HG03439 (cell line): ENCODE measurements around the gene VMAC.

Source experiments
- ATAC-seq: cut with Tn5 transposase; IDR thresholded peaks from one replicate; pipeline ENCODE4 v1.9.1; 2021; ENCODE audit warnings: mild to moderate bottlenecking, moderate library complexity; ENCODE audit not compliant: unreplicated experiment

VMAC gene

GRCh38 chr19:5927441-5927821 is 22.8 kb downstream of the VMAC start:
- ATAC-seq = no peak

DNA sequence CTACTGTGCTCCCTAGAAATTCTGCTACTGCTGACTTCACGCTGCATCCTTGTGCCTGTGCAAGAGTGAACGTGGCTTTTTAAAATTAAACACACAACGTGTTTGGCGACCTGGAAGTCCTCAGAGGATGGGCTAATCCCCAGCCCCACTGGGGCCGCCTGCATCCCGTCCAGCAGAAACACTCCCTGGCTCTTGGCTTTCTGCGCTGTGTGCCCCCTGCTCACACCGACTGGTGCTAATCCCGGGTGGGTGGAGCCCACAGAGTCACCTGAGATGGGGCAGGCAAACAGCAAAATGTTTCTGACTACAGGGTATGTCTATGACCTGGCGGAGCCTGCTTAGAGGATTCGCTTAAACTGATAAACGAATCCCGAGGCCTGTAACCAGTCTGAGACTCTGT is 24.5 kb downstream of the VMAC start:
- no peak for ATAC-seq

DNA sequence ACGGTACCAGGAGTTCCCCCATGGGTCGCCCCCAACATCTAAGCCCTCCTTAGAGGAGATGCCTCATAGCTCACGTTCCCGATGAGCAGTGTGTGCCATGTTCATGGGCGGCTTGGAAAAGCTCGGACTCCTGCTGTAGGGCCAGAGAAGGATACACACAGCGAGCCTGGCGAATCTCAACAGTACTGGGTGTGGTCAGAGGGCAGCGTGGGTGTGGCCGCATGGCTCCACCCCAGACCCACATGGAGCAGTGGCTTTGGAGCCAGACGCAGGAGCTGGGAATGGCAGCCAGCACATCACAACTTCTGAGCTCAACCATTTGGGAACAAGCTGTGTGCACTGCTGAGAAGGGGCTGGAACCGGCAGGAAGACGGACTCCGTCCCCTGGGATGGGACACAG is 25.0 kb downstream of the VMAC start:
- no peak for ATAC-seq

- ATAC-seq = no peak
Measured at GRCh38 chr19:5931251-5931650, 26.6 kb downstream of the VMAC start.

GRCh38 chr19:5932146-5932545 is 27.5 kb downstream of the VMAC start:
- ATAC-seq = no peak

GRCh38 chr19:5932609-5933262 is 28.1 kb downstream of the VMAC start:
- no peak for ATAC-seq

- ATAC-seq = no peak
Measured at GRCh38 chr19:5933391-5934068, 28.9 kb downstream of the VMAC start.

DNA sequence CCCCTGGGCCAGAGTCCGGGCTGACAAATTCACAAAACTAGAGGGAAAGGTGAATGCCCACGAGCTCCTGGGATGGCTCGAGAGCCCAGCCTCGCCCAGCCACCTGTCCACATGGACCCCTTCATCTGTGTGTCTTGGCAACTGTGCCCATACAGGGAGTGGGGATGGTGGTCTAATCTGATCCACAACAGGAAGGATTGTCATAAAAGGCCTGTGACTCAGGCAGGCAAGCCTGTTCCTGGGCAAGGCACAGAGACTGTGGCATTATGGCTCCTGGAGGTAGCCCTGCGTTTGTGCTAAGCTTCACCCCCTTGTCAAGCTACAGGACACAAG is 29.4 kb downstream of the VMAC start:
- no peak for ATAC-seq

DNA sequence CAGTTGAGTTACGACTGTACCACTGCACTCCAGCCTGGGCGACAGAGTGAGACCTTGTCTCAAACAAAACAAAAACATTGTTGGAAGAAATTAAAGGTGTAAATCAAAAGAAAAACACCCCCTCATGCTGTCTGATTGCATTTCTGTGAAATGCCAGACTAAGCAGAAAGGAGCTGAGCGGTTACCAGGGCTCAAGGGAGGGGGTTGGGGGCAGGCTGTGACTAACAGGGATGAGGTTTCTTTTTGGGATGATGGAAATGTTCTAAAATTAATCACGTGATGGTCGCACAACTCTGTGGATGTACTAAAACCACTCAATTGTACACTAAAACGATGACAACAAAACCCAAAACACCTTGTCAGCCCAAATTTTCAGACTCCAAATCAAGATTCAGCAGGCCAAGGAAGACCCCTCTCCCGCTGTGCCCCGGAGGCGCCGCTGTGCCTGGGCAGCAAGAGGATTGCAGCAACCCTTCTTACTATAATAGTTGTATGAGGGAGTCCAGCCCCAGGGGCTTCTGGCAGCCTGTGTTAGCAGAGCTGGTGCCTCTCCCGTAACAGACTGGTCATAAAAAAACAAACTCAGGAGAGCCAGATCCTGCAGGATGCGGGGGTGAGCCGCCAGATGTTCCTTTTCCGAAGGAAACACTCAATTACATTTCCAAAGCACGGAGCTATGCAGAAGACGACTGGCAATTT is 30.3 kb downstream of the VMAC start:
- ATAC-seq = no peak

DNA sequence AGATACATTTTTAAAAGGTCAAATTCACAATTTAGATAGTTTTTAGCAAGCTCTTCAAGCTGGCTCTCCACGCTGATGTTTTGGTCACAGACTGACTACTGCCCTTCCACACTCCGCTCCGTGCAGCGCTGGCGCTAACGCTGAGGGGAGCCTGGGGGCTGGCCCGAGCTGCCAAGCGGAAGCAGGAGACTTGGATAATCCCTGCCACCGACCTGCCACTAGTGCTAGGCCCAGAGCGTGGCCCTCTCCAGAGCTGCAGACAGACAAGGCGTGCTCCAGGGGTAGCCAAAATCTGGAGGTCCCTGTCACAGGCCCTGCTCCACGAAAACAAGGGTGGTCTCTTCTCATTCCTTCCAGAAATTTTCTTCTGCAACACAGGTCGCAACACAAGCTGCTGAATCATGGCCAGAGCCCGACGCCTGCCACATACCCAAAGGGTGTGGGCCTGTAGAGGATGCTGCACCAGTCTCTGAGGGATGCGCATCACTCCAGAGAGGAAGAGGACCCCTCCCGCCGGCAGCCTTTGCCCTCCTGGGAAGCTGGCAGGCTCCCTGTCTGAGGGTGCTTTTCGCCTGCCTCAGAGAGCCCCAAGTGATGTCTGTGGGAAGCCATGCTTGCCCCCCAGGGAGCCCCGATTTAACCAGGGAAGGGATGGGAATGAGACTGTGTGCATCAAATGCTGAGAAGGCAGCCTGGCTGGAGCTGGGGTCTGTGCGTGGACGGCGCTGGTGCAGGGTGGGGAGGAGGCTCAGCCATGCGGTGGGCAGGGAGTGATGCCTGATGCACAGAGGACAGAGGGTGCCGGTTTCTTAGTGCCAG is 31.0 kb downstream of the VMAC start:
- ATAC-seq = no peak

GRCh38 chr19:5936292-5936592 is 31.6 kb downstream of the VMAC start:
- no peak for ATAC-seq

- ATAC-seq = no peak
Measured at GRCh38 chr19:5937550-5937949, 32.9 kb downstream of the VMAC start.

- no peak for ATAC-seq
Measured at GRCh38 chr19:5940260-5941208, 35.9 kb downstream of the VMAC start.

GRCh38 chr19:5941673-5942072 is 37.0 kb downstream of the VMAC start:
- no peak for ATAC-seq

GRCh38 chr19:5943045-5943444 is 38.4 kb downstream of the VMAC start:
- ATAC-seq = no peak

DNA sequence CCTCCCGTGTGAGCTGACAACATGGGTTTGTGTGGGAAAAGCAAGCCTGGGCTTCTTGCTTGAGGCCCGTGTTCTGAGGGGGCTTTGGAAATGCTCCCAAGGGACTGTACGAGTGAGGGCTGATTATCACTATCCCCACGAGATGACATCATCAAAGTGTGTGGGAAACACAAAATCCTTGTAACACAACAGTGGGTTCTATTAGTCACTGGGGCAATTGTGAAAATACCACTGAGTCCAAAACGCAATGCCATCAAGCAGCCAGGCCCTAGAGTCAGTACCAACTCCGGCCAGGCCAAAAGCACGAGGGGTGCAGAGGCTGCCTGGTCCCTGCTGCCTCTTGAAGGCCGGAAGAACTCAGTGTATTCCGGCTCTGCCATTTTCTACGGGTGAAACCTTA is 39.0 kb downstream of the VMAC start:
- ATAC-seq = no peak

DNA sequence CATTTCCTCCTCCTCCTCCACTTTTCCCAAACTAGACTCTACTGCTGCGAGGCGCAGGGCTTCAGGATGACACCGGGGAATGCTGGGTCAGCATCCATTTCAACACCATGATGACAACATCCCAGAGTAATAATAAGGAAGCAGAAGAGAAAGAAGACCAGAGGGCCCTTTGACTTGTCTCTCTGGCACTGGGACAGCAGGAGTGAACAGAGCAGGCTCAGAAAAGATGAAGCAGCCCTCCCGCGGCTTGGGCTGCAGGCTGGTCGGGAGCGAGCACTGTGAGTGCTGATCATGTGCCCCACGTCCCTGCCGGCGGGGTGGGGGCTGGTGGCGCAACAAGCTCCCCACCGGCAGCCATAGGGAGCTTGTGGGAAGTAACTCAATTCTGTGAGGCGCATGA is 42.8 kb downstream of the VMAC start:
- ATAC-seq = no peak

DNA sequence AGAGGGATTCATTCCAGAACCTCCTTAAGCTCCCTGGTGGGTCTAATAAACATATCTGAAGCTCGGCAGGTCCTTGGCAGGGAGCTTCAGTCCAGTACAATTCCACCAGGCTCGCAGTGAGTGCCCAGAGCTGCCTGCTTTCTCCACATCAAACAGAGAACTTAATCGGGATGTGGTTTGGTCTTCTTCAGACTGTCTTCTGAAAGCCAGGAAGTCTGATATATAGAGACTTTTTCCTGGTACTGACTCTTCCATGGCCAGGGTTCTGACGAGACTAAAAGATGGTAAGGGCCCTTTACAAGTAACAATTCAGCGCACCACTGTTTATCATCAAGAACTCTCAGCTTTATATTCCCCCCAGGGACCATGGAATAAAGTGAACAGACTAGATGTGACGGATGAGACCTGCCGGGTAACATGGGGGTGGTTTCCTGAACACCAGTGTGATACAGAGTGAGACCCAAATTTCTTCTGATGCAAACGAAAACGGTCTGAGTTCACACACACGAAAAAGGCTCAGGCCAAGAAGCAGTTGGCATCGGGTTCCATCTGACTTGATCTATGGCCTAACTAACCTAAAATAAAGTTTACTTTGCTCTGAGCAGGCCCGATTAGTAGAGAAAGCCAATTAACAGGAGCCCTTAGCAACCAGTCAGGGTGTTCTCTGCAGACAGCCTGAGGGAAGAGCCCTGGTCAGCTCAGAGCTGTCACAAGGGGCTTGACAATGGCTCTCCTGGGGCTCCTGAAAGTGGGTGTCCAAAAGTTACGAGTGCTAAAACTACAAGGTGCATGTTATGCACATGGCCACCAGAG is 44.3 kb downstream of the VMAC start:
- no peak for ATAC-seq

GRCh38 chr19:5949792-5950305 is 45.2 kb downstream of the VMAC start:
- no peak for ATAC-seq

- no peak for ATAC-seq
Measured at GRCh38 chr19:5950741-5951140, 46.1 kb downstream of the VMAC start.
